ENCODE measurements around the gene WWC1. TPM values are rescaled to one million over a fixed set of nuclear protein-coding genes. Genes with fewer than 3 reads are reported as not detected.

Gene WWC1
- total and polyA plus RNA-seq, 9 of the 15 experiments (the other 6 are each of a cell fraction or from before 2014, with no cell fraction given), result under 0.01 to 0.54 (median 0.42) TPM; not detected in 6

DNA sequence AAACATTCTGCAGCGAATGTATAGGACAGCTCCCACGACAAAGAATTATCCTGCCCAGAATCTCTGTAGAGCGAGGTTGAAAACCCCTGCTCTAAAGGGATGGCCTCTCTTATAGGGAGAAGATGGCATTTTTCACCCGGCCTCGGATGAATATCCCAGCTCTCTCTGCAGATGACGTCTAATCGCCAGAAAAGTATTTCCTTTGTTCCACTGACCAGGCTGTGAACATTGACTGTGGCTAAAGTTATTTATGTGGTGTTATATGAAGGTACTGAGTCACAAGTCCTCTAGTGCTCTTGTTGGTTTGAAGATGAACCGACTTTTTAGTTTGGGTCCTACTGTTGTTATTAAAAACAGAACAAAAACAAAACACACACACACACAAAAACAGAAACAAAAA lies 177.4 kb downstream of the WWC1 start:
- TF ChIP-seq, protein P1, sequence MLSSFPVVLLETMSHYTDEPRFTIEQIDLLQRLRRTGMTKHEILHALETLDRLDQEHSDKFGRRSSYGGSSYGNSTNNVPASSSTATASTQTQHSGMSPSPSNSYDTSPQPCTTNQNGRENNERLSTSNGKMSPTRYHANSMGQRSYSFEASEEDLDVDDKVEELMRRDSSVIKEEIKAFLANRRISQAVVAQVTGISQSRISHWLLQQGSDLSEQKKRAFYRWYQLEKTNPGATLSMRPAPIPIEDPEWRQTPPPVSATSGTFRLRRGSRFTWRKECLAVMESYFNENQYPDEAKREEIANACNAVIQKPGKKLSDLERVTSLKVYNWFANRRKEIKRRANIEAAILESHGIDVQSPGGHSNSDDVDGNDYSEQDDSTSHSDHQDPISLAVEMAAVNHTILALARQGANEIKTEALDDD (IDR thresholded peaks at IDR 0.05), result no peak
- TF ChIP-seq HNRNPLL (IDR thresholded peaks at IDR 0.05; ENCODE audit: low read depth, low read length, poor library complexity, severe bottlenecking), result no peak
- TF ChIP-seq ZBED1 (IDR thresholded peaks at IDR 0.05), result no peak
- no peak for TF ChIP-seq PHF21A (IDR thresholded peaks at IDR 0.05; ENCODE audit: borderline replicate concordance, low read depth)
- TF ChIP-seq NELFE (IDR thresholded peaks at IDR 0.05; ENCODE audit: insufficient read depth, insufficient read length), result no peak
- no peak for TF ChIP-seq FOXJ3 (CRISPR knock-in tag; IDR thresholded peaks at IDR 0.05)
- TF ChIP-seq CHD2 (IDR thresholded peaks at IDR 0.05; ENCODE audit: low read depth, low read length), result no peak
- TF ChIP-seq, protein P2, sequence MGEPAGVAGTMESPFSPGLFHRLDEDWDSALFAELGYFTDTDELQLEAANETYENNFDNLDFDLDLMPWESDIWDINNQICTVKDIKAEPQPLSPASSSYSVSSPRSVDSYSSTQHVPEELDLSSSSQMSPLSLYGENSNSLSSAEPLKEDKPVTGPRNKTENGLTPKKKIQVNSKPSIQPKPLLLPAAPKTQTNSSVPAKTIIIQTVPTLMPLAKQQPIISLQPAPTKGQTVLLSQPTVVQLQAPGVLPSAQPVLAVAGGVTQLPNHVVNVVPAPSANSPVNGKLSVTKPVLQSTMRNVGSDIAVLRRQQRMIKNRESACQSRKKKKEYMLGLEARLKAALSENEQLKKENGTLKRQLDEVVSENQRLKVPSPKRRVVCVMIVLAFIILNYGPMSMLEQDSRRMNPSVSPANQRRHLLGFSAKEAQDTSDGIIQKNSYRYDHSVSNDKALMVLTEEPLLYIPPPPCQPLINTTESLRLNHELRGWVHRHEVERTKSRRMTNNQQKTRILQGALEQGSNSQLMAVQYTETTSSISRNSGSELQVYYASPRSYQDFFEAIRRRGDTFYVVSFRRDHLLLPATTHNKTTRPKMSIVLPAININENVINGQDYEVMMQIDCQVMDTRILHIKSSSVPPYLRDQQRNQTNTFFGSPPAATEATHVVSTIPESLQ (CRISPR knock-in tag; IDR thresholded peaks at IDR 0.05), result no peak
- no peak for TF ChIP-seq SMAD1 (IDR thresholded peaks at IDR 0.05; ENCODE audit: low read depth, low read length, partially characterized antibody)
- TF ChIP-seq XRCC4 (IDR thresholded peaks at IDR 0.05; ENCODE audit: extremely low read depth, insufficient read depth, insufficient read length), result no peak
- TF ChIP-seq, protein P3, sequence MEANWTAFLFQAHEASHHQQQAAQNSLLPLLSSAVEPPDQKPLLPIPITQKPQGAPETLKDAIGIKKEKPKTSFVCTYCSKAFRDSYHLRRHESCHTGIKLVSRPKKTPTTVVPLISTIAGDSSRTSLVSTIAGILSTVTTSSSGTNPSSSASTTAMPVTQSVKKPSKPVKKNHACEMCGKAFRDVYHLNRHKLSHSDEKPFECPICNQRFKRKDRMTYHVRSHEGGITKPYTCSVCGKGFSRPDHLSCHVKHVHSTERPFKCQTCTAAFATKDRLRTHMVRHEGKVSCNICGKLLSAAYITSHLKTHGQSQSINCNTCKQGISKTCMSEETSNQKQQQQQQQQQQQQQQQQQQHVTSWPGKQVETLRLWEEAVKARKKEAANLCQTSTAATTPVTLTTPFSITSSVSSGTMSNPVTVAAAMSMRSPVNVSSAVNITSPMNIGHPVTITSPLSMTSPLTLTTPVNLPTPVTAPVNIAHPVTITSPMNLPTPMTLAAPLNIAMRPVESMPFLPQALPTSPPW (CRISPR knock-in tag; IDR thresholded peaks at IDR 0.05), result no peak
- TF ChIP-seq KLF13 (tag; IDR thresholded peaks at IDR 0.05; ENCODE audit: borderline replicate concordance, low read depth), result no peak
- no peak for TF ChIP-seq ZNF175 (CRISPR knock-in tag; IDR thresholded peaks at IDR 0.05; ENCODE audit: low read depth)
- no peak for TF ChIP-seq ZNF583 (CRISPR knock-in tag; IDR thresholded peaks at IDR 0.05)
- in situ Hi-C loops (cut with MboI) (no loop called here), intact Hi-C loops (cut with micrococcal nuclease) (no loop called here)
- no peaks in the 10 kb centered on the region for H4K20me1 ChIP-seq (replicated peaks; ENCODE audit: control insufficient read depth, insufficient read depth, low read length)
- FAIRE-seq (no peak), DNase-seq (ENCODE audit: extremely low read depth in 1 of 4, low spot score in 3 of 4) (no peak), ATAC-seq (no peak)
- no peak overlapping the region for H3K4me3 ChIP-seq
- BruUV-seq (replicated peaks), result no TSS peak
- ChIA-PET POLR2A (interaction anchor here (0.8 kb wide), 1 partner anchor 8 kb away, joined by 3 read pairs; no protein-coding TSS in a partner anchor), CTCF (ENCODE audit: low intra/inter-chr PET ratio) (no interaction called here)
- H3K27ac ChIP-seq (ENCODE audit: extremely low read depth, low read depth, low read length), result no peak overlapping the region
- H3K79me2 ChIP-seq (ENCODE audit: control insufficient read depth, insufficient read depth, low read length), result no peaks in the 10 kb centered on the region
- H2AFZ ChIP-seq (ENCODE audit: low read depth, low read length), result no peak overlapping the region
- no peaks in the 10 kb centered on the region for H3K4me1 ChIP-seq (replicated peaks in 1 of 2; ENCODE audit: control insufficient read depth in 2 of 2, insufficient read depth in 2 of 2, low read length in 2 of 2)
- H3K9ac ChIP-seq (ENCODE audit: insufficient read depth in 1 of 2, low read depth in 2 of 2, low read length in 2 of 2), result no peak overlapping the region
- H3K36me3 ChIP-seq (ENCODE audit: control insufficient read depth, insufficient read depth, low read length), result no peaks in the 10 kb centered on the region
- no peaks in the 10 kb centered on the region for H3K9me3 ChIP-seq (replicated peaks; ENCODE audit: control insufficient read depth, insufficient read depth, low read depth, low read length)
- H3K4me2 ChIP-seq (ENCODE audit: insufficient read depth, low read length), result no peak overlapping the region
- H3K27me3 ChIP-seq (ENCODE audit: control insufficient read depth in 2 of 2, insufficient read depth in 2 of 2, low read length in 2 of 2), result peaks cover 28 to 78% of the 10 kb centered on the region in 2 experiments
- WGBS (ENCODE audit: insufficient coverage, low coverage, missing lambda C conversion rate), result 2% methylated on average over 8 of the region's 8 CpGs
- no peaks in the 10 kb centered on the region for H3K9me1 ChIP-seq (ENCODE audit: control insufficient read depth, insufficient read depth, low read length)

All from K562 (cell line).